HEK293 (cell line): ENCODE measurements around the gene CMTM5.

Experiments
- TCF7L2 ChIP-seq: IDR thresholded peaks from 2 replicates; pipeline ENCODE4 v1.6.1; 2011; ENCODE audit warnings: low read depth, mild to moderate bottlenecking, inconsistent platforms, low read length, moderate library complexity, borderline replicate concordance
- YY2 ChIP-seq: fragments of 450-650 bp; formaldehyde crosslinking; IDR thresholded peaks from 2 replicates; pipeline ENCODE4 v1.5.1; 2016; ENCODE audit warnings: missing biosample characterization, missing genetic modification characterization
- TF ChIP-seq, protein P1 (sequence below): fragments of 450-650 bp; formaldehyde crosslinking; IDR thresholded peaks from 2 replicates; pipeline ENCODE4 v1.5.1; 2016; ENCODE audit warnings: missing biosample characterization, missing genetic modification characterization
- TF ChIP-seq, protein P2 (sequence below): fragments of 450-650 bp; formaldehyde crosslinking; IDR thresholded peaks from 2 replicates; pipeline ENCODE4 v1.5.1; 2016; ENCODE audit warnings: missing biosample characterization, missing genetic modification characterization

DNA sequence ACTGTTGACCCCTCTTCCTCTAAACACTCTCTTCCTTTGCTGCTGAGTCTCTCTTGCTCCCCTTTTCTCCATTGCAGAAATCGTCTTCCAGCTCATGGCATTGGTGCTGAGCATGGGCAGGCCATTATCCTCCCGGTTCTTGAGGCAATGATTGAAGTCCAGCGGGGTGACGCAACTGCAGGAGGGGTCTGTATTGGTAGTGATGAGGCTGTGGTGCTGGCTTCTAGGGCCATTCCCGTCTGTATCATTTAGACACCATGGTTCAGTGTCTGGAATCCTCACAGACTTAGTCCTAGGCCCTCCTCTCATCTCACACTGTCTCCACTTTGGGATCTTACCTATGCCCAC lies 23.4 kb upstream of the CMTM5 start:
- TF ChIP-seq, protein P1, sequence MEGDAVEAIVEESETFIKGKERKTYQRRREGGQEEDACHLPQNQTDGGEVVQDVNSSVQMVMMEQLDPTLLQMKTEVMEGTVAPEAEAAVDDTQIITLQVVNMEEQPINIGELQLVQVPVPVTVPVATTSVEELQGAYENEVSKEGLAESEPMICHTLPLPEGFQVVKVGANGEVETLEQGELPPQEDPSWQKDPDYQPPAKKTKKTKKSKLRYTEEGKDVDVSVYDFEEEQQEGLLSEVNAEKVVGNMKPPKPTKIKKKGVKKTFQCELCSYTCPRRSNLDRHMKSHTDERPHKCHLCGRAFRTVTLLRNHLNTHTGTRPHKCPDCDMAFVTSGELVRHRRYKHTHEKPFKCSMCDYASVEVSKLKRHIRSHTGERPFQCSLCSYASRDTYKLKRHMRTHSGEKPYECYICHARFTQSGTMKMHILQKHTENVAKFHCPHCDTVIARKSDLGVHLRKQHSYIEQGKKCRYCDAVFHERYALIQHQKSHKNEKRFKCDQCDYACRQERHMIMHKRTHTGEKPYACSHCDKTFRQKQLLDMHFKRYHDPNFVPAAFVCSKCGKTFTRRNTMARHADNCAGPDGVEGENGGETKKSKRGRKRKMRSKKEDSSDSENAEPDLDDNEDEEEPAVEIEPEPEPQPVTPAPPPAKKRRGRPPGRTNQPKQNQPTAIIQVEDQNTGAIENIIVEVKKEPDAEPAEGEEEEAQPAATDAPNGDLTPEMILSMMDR (tag by site-specific recombination): no peak
- TF ChIP-seq, protein P2, sequence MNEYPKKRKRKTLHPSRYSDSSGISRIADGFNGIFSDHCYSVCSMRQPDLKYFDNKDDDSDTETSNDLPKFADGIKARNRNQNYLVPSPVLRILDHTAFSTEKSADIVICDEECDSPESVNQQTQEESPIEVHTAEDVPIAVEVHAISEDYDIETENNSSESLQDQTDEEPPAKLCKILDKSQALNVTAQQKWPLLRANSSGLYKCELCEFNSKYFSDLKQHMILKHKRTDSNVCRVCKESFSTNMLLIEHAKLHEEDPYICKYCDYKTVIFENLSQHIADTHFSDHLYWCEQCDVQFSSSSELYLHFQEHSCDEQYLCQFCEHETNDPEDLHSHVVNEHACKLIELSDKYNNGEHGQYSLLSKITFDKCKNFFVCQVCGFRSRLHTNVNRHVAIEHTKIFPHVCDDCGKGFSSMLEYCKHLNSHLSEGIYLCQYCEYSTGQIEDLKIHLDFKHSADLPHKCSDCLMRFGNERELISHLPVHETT: no peak
- TF ChIP-seq TCF7L2: no peak
- TF ChIP-seq YY2 (tag by site-specific recombination): no peak
